ENCODE data around the gene GOLT1A.

GOLT1A gene

GRCh38 chr1:204190212-204191211, 23.3 kb downstream of the GOLT1A start:
- peaks cover 6% of the 10 kb centered on the region; the same call in 1 of the 2 replicates for H3K4me1 ChIP-seq (ENCODE audit: control insufficient read depth, insufficient read depth, low read length)
- no peaks in the 10 kb centered on the region for H3K36me3 ChIP-seq (ENCODE audit: control insufficient read depth, insufficient read depth, low read length)
- peak overlapping the region; percentile 56 for H3K4me3 ChIP-seq (ENCODE audit: low read depth, low read length)
- no peak overlapping the region for H3K9ac ChIP-seq (ENCODE audit: low read depth, low read length)
- H3K9me3 ChIP-seq (ENCODE audit: control insufficient read depth, insufficient read depth, low read length): no peaks in the 10 kb centered on the region
- H3K27me3 ChIP-seq (ENCODE audit: control insufficient read depth, insufficient read depth, low read length): peaks cover 54% of the 10 kb centered on the region
- no peak overlapping the region for H3K27ac ChIP-seq (ENCODE audit: low read depth, low read length)

- Histone ChIP-seq H3K27ac (ENCODE audit: low read depth, low read length) (no peak overlapping the region), H3K9me3 (ENCODE audit: control insufficient read depth, insufficient read depth, low read length) (no peaks in the 10 kb centered on the region), H3K36me3 (ENCODE audit: control insufficient read depth, insufficient read depth, low read length) (no peaks in the 10 kb centered on the region), H3K4me1 (ENCODE audit: control insufficient read depth, insufficient read depth, low read length) (peaks cover 6% of the 10 kb centered on the region; the same call in 1 of the 2 replicates), H3K4me3 (ENCODE audit: low read depth, low read length) (no peak overlapping the region), H3K9ac (ENCODE audit: low read depth, low read length) (no peak overlapping the region), H3K27me3 (ENCODE audit: control insufficient read depth, insufficient read depth, low read length) (peaks cover 54% of the 10 kb centered on the region)
Measured at GRCh38 chr1:204188959-204189639, 24.7 kb downstream of the GOLT1A start.

GRCh38 chr1:204186597-204186996, 27.2 kb downstream of the GOLT1A start:
- H3K9ac ChIP-seq (ENCODE audit: low read depth, low read length): no peak overlapping the region
- H3K9me3 ChIP-seq (ENCODE audit: control insufficient read depth, insufficient read depth, low read length): no peaks in the 10 kb centered on the region
- no peak overlapping the region for H3K27ac ChIP-seq (ENCODE audit: low read depth, low read length)
- H3K27me3 ChIP-seq (ENCODE audit: control insufficient read depth, insufficient read depth, low read length): peaks cover 36% of the 10 kb centered on the region
- H3K4me3 ChIP-seq (ENCODE audit: low read depth, low read length): no peak overlapping the region
- H3K36me3 ChIP-seq (ENCODE audit: control insufficient read depth, insufficient read depth, low read length): no peaks in the 10 kb centered on the region
- peaks cover 6% of the 10 kb centered on the region; the same call in 1 of the 2 replicates for H3K4me1 ChIP-seq (ENCODE audit: control insufficient read depth, insufficient read depth, low read length)

- no peak overlapping the region for H3K27ac ChIP-seq (ENCODE audit: low read depth, low read length)
- H3K4me1 ChIP-seq (ENCODE audit: control insufficient read depth, insufficient read depth, low read length): no peaks in the 10 kb centered on the region
- H3K27me3 ChIP-seq (ENCODE audit: control insufficient read depth, insufficient read depth, low read length): no peaks in the 10 kb centered on the region
- no peak overlapping the region for H3K9ac ChIP-seq (ENCODE audit: low read depth, low read length)
- no peaks in the 10 kb centered on the region for H3K36me3 ChIP-seq (ENCODE audit: control insufficient read depth, insufficient read depth, low read length)
- H3K9me3 ChIP-seq (ENCODE audit: control insufficient read depth, insufficient read depth, low read length): no peaks in the 10 kb centered on the region
- no peak overlapping the region for H3K4me3 ChIP-seq (ENCODE audit: low read depth, low read length)
Measured at GRCh38 chr1:204181116-204181515, 32.7 kb downstream of the GOLT1A start.

GRCh38 chr1:204180133-204180532, 33.7 kb downstream of the GOLT1A start:
- Histone ChIP-seq H3K4me1 (ENCODE audit: control insufficient read depth, insufficient read depth, low read length) (no peaks in the 10 kb centered on the region), H3K9me3 (ENCODE audit: control insufficient read depth, insufficient read depth, low read length) (no peaks in the 10 kb centered on the region), H3K4me3 (ENCODE audit: low read depth, low read length) (no peak overlapping the region), H3K36me3 (ENCODE audit: control insufficient read depth, insufficient read depth, low read length) (no peaks in the 10 kb centered on the region), H3K27me3 (ENCODE audit: control insufficient read depth, insufficient read depth, low read length) (no peaks in the 10 kb centered on the region), H3K27ac (ENCODE audit: low read depth, low read length) (no peak overlapping the region), H3K9ac (ENCODE audit: low read depth, low read length) (no peak overlapping the region)

GRCh38 chr1:204178487-204179281, 35.1 kb downstream of the GOLT1A start:
- Histone ChIP-seq H3K36me3 (ENCODE audit: control insufficient read depth, insufficient read depth, low read length) (no peaks in the 10 kb centered on the region), H3K4me1 (ENCODE audit: control insufficient read depth, insufficient read depth, low read length) (no peaks in the 10 kb centered on the region), H3K9me3 (ENCODE audit: control insufficient read depth, insufficient read depth, low read length) (no peaks in the 10 kb centered on the region), H3K9ac (ENCODE audit: low read depth, low read length) (no peak overlapping the region), H3K27me3 (ENCODE audit: control insufficient read depth, insufficient read depth, low read length) (no peaks in the 10 kb centered on the region), H3K27ac (ENCODE audit: low read depth, low read length) (no peak overlapping the region), H3K4me3 (ENCODE audit: low read depth, low read length) (no peak overlapping the region)

- Histone ChIP-seq H3K4me1 (ENCODE audit: control insufficient read depth, insufficient read depth, low read length) (no peaks in the 10 kb centered on the region), H3K27ac (ENCODE audit: low read depth, low read length) (no peak overlapping the region), H3K27me3 (ENCODE audit: control insufficient read depth, insufficient read depth, low read length) (no peaks in the 10 kb centered on the region), H3K4me3 (ENCODE audit: low read depth, low read length) (no peak overlapping the region), H3K9ac (ENCODE audit: low read depth, low read length) (no peak overlapping the region), H3K36me3 (ENCODE audit: control insufficient read depth, insufficient read depth, low read length) (no peaks in the 10 kb centered on the region), H3K9me3 (ENCODE audit: control insufficient read depth, insufficient read depth, low read length) (no peaks in the 10 kb centered on the region)
Measured at GRCh38 chr1:204177133-204177532, 36.7 kb downstream of the GOLT1A start.

- no peak overlapping the region for H3K27ac ChIP-seq (ENCODE audit: low read depth, low read length)
- no peak overlapping the region for H3K9ac ChIP-seq (ENCODE audit: low read depth, low read length)
- H3K4me3 ChIP-seq (ENCODE audit: low read depth, low read length): no peak overlapping the region
- no peaks in the 10 kb centered on the region for H3K4me1 ChIP-seq (ENCODE audit: control insufficient read depth, insufficient read depth, low read length)
- H3K9me3 ChIP-seq (ENCODE audit: control insufficient read depth, insufficient read depth, low read length): 0 out of 2 replicates have a peak, but pooled peaks cover 5% of the 10 kb centered on the region
- H3K36me3 ChIP-seq (ENCODE audit: control insufficient read depth, insufficient read depth, low read length): no peaks in the 10 kb centered on the region
- no peaks in the 10 kb centered on the region for H3K27me3 ChIP-seq (ENCODE audit: control insufficient read depth, insufficient read depth, low read length)
Measured at GRCh38 chr1:204176049-204176448, 37.7 kb downstream of the GOLT1A start.

GRCh38 chr1:204174958-204175357, 38.8 kb downstream of the GOLT1A start:
- Histone ChIP-seq H3K9me3 (ENCODE audit: control insufficient read depth, insufficient read depth, low read length) (peaks cover 14% of the 10 kb centered on the region), H3K27ac (ENCODE audit: low read depth, low read length) (no peak overlapping the region), H3K36me3 (ENCODE audit: control insufficient read depth, insufficient read depth, low read length) (no peaks in the 10 kb centered on the region), H3K4me1 (ENCODE audit: control insufficient read depth, insufficient read depth, low read length) (no peaks in the 10 kb centered on the region), H3K4me3 (ENCODE audit: low read depth, low read length) (no peak overlapping the region), H3K9ac (ENCODE audit: low read depth, low read length) (no peak overlapping the region), H3K27me3 (ENCODE audit: control insufficient read depth, insufficient read depth, low read length) (no peaks in the 10 kb centered on the region)

GRCh38 chr1:204172404-204173029, 41.3 kb downstream of the GOLT1A start:
- no peak overlapping the region for H3K27ac ChIP-seq (ENCODE audit: low read depth, low read length)
- no peak overlapping the region for H3K4me3 ChIP-seq (ENCODE audit: low read depth, low read length)
- H3K36me3 ChIP-seq (ENCODE audit: control insufficient read depth, insufficient read depth, low read length): no peaks in the 10 kb centered on the region
- H3K4me1 ChIP-seq (ENCODE audit: control insufficient read depth, insufficient read depth, low read length): no peaks in the 10 kb centered on the region
- peaks cover 24% of the 10 kb centered on the region for H3K9me3 ChIP-seq (ENCODE audit: control insufficient read depth, insufficient read depth, low read length)
- no peaks in the 10 kb centered on the region for H3K27me3 ChIP-seq (ENCODE audit: control insufficient read depth, insufficient read depth, low read length)
- no peak overlapping the region for H3K9ac ChIP-seq (ENCODE audit: low read depth, low read length)
